Measurements from ENCODE around the gene CAMK1D. TPM values are rescaled to one million over a fixed set of nuclear protein-coding genes. Genes with fewer than 3 reads are reported as not detected.

Gene CAMK1D
- total RNA-seq, 2 experiments from 2014 or later, result 28.8 to 35.3 TPM

GRCh38 chr10:12814166-12814565 lies 464.8 kb downstream of the CAMK1D start:
- Histone ChIP-seq H3K27me3 (ENCODE audit: control insufficient read depth in 1 of 2, insufficient read depth in 2 of 2, low read length in 2 of 2) (no peaks in the 10 kb centered on the region), H3K4me1 (ENCODE audit: insufficient read depth, low read length) (no peaks in the 10 kb centered on the region), H3K27ac (ENCODE audit: low read depth in 1 of 2, low read length in 2 of 2) (no peak overlapping the region), H3K4me3 (ENCODE audit: low read length) (no peak overlapping the region), H3K9me3 (ENCODE audit: control insufficient read depth in 1 of 2, insufficient read depth in 1 of 2, low read length in 2 of 2) (peaks cover 0 to 22% of the 10 kb centered on the region in 2 experiments), H3K36me3 (ENCODE audit: insufficient read depth, low read length) (peaks cover 20% of the 10 kb centered on the region)
- Mint-ChIP-seq H3K27me3 (no peaks in the 10 kb centered on the region), H3K4me1 (ENCODE audit: low read depth) (no peaks in the 10 kb centered on the region), H3K27ac (no peak overlapping the region), H3K9me3 (peaks cover 6% of the 10 kb centered on the region), H3K4me3 (no peak overlapping the region), H3K36me3 (ENCODE audit: low read depth) (peaks cover 88% of the 10 kb centered on the region)
- DNase-seq (no peak), ATAC-seq (ENCODE audit: poor library complexity) (no peak)
- intact Hi-C loops (cut with DNase I, micrococcal nuclease), result no loop called here
- CTCF ChIA-PET, result no interaction called here
- POLR2A ChIA-PET, result interaction anchor here (0.6 kb wide), 1 partner anchor 64 kb away, joined by 3 read pairs; no protein-coding TSS in a partner anchor
- no peak for TF ChIP-seq CTCF (IDR thresholded peaks at IDR 0.05)

GRCh38 chr10:12819071-12819470 lies 469.7 kb downstream of the CAMK1D start:
- Mint-ChIP-seq H3K4me1 (ENCODE audit: low read depth) (no peaks in the 10 kb centered on the region), H3K9me3 (peaks cover under 1% of the 10 kb centered on the region), H3K27ac (no peak overlapping the region), H3K36me3 (ENCODE audit: low read depth) (peaks cover 86% of the 10 kb centered on the region), H3K4me3 (no peak overlapping the region), H3K27me3 (no peaks in the 10 kb centered on the region)
- Histone ChIP-seq H3K9me3 (ENCODE audit: control insufficient read depth in 1 of 2, insufficient read depth in 1 of 2, low read length in 2 of 2) (peaks cover 0 to 5% of the 10 kb centered on the region in 2 experiments), H3K36me3 (ENCODE audit: insufficient read depth, low read length) (peaks cover 25% of the 10 kb centered on the region), H3K4me3 (ENCODE audit: low read length) (no peak overlapping the region), H3K4me1 (ENCODE audit: insufficient read depth, low read length) (no peaks in the 10 kb centered on the region), H3K27me3 (ENCODE audit: control insufficient read depth in 1 of 2, insufficient read depth in 2 of 2, low read length in 2 of 2) (no peaks in the 10 kb centered on the region), H3K27ac (ENCODE audit: low read depth in 1 of 2, low read length in 2 of 2) (no peak overlapping the region)
- no peak for ATAC-seq (ENCODE audit: poor library complexity)
- intact Hi-C loops (cut with DNase I, micrococcal nuclease), result no loop called here
- ChIA-PET CTCF (no interaction called here), POLR2A (no interaction called here)
- TF ChIP-seq CTCF (IDR thresholded peaks at IDR 0.05), result no peak
- DNase-seq, result no peak

- Mint-ChIP-seq H3K36me3 (ENCODE audit: low read depth) (peaks cover 86% of the 10 kb centered on the region), H3K27ac (no peak overlapping the region), H3K4me3 (no peak overlapping the region), H3K4me1 (ENCODE audit: low read depth) (no peaks in the 10 kb centered on the region), H3K27me3 (no peaks in the 10 kb centered on the region), H3K9me3 (no peaks in the 10 kb centered on the region)
- H3K36me3 ChIP-seq (ENCODE audit: insufficient read depth, low read length), result peaks cover 22% of the 10 kb centered on the region
- H3K27me3 ChIP-seq (ENCODE audit: control insufficient read depth in 1 of 2, insufficient read depth in 2 of 2, low read length in 2 of 2), result no peaks in the 10 kb centered on the region
- no peak for TF ChIP-seq CTCF (IDR thresholded peaks at IDR 0.05)
- intact Hi-C loops (cut with DNase I, micrococcal nuclease), result no loop called here
- ATAC-seq (ENCODE audit: poor library complexity) (no peak), DNase-seq (no peak)
- no peaks in the 10 kb centered on the region for H3K9me3 ChIP-seq (ENCODE audit: control insufficient read depth in 1 of 2, insufficient read depth in 1 of 2, low read length in 2 of 2)
- H3K4me3 ChIP-seq (ENCODE audit: low read length), result no peak overlapping the region
- H3K4me1 ChIP-seq (ENCODE audit: insufficient read depth, low read length), result no peaks in the 10 kb centered on the region
- ChIA-PET POLR2A (no interaction called here), CTCF (no interaction called here)
- no peak overlapping the region for H3K27ac ChIP-seq (ENCODE audit: low read depth in 1 of 2, low read length in 2 of 2)
These were observed 470.3 kb downstream of the CAMK1D start for GRCh38 chr10:12819656-12820055.

All from CD4-positive, alpha-beta T cell (primary cell).